Mucosa of descending colon (tissue), 3 donors: ENCODE measurements around the gene PSMB10. TPM values are rescaled to one million over a fixed set of nuclear protein-coding genes. Genes with fewer than 3 reads are reported as not detected.

Experiments used
- ATAC-seq: fragments of 200-7000 bp; cut with Tn5 transposase; one replicate; pipeline ENCODE4 v1.9.1; 2020; ENCODE audit warnings: mild to moderate bottlenecking, moderate library complexity
- DNase-seq, 3 donors: peaks; one replicate each; pipeline ENCODE4 v3.0.0-alpha.2; 2020
- H3K36me3 ChIP-seq: fragments of 200-600 bp; one replicate; pipeline ENCODE4 v1.8.0; 2021; ENCODE audit warnings: low read depth, mild to moderate bottlenecking
- H3K4me1 ChIP-seq: fragments of 200-600 bp; one replicate; pipeline ENCODE4 v1.8.0; 2021; ENCODE audit warnings: low read depth, mild to moderate bottlenecking
- H3K4me3 ChIP-seq: fragments of 200-600 bp; one replicate; pipeline ENCODE4 v1.8.0; 2021; ENCODE audit warnings: mild to moderate bottlenecking
- H3K9me3 ChIP-seq: fragments of 200-600 bp; one replicate; pipeline ENCODE4 v1.8.0; 2021; ENCODE audit warnings: mild to moderate bottlenecking
- intact Hi-C, 2 donors: fragments of 100-400 bp; cut with DNase I in 1 of 2; cut with micrococcal nuclease in 1 of 2; formaldehyde crosslinking; loops; one replicate each; pipeline versions ENCODE4 v1.11.0 to v1.11.1; 2022; cut with DNase I, micrococcal nuclease
- total RNA-seq, 3 donors: library from RNA; stranded (reverse); fragmentation: NEBNext Ultra II Directional in 2 of 3; extraction: Animal tissue kit (Norgen Biotek cat#: 25700) in 2 of 3; gene quantifications; one replicate each; pipeline versions ENCODE4 v1.2.1 to v1.2.4, GENCODE V29; 2021 to 2023
- TF ChIP-seq, protein P1 (sequence below): fragments of 200-600 bp; IDR thresholded peaks from one replicate; pipeline ENCODE4 v1.8.0; 2022; ENCODE audit warnings: antibody characterized with exemption, mild to moderate bottlenecking
- donor health status: DM: no; HTN: no; CAD: no; lungs with moderate emphysema.
- donor health status: DM: no; HTN: no; CAD: no.
- donor health status: DM: no; HTN: yes; CAD: no.

PSMB10 gene
- total RNA-seq, 3 donors from 2014 or later = 96.9 to 175 (median 139) TPM

DNA sequence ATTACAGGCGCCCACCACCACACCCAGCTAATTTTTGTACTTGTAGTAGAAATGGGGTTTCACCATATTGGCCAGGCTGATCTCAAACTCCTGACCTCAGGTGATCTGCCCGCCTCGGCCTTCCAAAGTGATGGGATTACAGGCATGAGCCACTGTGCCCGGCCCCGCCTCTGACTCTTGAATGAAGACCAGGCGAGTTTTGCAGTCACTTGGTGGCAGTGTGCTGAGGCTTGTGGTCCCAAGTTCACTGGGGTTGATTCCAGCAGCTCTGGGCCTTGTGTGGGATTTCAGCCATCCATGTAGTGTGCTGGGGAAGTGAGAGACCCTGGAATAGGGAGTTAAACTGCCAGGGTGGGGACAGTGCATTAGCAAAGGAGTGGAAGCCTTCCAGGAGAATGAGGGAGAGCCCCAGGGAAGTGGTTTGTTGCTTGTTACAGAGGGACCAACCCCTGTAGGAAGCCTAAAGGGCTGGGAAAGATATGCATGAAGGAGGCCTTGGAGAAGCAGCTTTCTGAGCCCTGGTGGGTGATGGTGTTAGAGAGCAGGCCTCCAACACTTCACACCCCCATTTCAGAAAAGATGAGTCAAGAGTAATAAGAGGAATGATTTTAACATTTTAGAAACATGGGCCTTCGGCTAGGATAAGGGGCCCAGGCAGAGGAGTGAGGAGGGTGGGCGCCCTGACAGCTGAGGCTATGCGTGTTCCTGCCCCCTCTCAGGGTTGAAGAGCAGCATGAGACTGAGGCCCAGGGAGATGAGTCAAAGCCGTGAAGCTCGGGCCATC, 29.1 kb downstream of the PSMB10 start:
- Histone ChIP-seq H3K4me1 (no peaks in the 10 kb centered on the region), H3K36me3 (no peaks in the 10 kb centered on the region), H3K9me3 (no peaks in the 10 kb centered on the region), H3K4me3 (no peak overlapping the region)
- ATAC-seq (no peak), DNase-seq (no peak)
- TF ChIP-seq, protein P1, sequence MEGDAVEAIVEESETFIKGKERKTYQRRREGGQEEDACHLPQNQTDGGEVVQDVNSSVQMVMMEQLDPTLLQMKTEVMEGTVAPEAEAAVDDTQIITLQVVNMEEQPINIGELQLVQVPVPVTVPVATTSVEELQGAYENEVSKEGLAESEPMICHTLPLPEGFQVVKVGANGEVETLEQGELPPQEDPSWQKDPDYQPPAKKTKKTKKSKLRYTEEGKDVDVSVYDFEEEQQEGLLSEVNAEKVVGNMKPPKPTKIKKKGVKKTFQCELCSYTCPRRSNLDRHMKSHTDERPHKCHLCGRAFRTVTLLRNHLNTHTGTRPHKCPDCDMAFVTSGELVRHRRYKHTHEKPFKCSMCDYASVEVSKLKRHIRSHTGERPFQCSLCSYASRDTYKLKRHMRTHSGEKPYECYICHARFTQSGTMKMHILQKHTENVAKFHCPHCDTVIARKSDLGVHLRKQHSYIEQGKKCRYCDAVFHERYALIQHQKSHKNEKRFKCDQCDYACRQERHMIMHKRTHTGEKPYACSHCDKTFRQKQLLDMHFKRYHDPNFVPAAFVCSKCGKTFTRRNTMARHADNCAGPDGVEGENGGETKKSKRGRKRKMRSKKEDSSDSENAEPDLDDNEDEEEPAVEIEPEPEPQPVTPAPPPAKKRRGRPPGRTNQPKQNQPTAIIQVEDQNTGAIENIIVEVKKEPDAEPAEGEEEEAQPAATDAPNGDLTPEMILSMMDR = no peak
- intact Hi-C loops = no loop called here

DNA sequence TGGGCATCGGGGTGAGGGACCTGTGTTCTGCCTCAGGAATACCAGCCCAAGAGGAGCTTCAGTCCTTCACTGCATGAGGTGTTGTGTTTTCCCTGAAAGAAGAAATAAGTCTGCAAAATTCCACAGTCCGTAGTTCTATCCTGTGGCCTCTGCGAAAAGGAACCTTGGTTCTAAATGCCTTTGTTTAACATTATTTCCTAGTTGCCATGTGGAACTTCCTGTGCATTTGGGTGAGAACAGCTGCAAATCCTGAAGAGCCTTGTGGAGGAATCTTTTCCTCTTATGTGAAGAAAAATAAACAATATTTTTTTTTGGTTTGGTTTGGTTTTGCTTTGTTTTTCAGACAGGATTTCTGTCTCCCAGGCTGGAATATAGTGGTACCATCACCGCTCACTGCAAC, 33.8 kb downstream of the PSMB10 start:
- peaks cover 8% of the 10 kb centered on the region for H3K4me1 ChIP-seq
- no peaks in the 10 kb centered on the region for H3K9me3 ChIP-seq
- DNase-seq = no peak
- TF ChIP-seq, protein P1 = no peak
- intact Hi-C loops = no loop called here
- no peak overlapping the region for H3K4me3 ChIP-seq
- H3K36me3 ChIP-seq = no peaks in the 10 kb centered on the region
- no peak for ATAC-seq

DNA sequence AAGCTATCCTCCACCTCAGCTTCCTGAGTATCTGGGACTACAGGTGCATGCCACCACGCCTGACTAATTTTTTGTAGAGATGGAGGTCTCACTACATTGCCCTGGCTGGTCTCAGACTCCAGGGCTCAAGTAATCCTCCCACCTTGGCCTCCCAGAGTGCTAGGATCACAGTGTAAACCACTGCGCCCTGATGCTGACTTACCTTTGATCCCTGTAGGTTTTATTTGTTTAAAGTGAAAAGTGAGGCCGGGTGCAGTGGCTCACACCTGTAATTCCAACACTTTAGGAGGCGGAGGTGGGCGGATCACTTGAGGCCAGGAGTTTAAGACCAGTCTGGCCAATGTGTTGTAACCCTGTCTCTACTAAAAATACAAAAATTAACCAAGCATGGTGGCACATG, 34.9 kb downstream of the PSMB10 start:
- no peaks in the 10 kb centered on the region for H3K36me3 ChIP-seq
- peak in 2 of 3 donors; percentile 47 to 52 for DNase-seq
- H3K9me3 ChIP-seq = no peaks in the 10 kb centered on the region
- no peak overlapping the region for H3K4me3 ChIP-seq
- intact Hi-C loops = no loop called here
- ATAC-seq = peak; percentile 91
- H3K4me1 ChIP-seq = peaks cover 12% of the 10 kb centered on the region
- TF ChIP-seq, protein P1 = no peak

DNA sequence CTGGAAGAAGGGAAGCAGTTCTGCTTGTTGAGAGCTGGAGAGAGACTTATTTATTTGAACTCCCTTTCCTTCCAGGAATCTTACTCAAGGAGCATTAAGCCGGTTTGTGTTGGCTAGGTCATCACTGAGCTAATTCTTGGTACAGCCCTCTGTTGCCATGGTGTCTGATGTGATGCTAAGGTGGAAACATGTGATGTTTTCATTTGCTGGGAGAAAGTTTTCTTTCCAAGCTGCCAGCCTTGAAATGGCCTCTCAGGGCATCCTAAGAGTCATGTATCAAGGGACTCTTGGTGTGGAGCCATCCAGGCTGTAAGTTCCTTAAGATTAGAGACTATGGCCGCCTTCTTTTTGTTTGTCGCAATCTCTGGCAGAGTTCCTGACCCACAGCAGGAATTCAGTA, 39.4 kb downstream of the PSMB10 start:
- no peak for DNase-seq
- ATAC-seq = no peak
- Histone ChIP-seq H3K36me3 (no peaks in the 10 kb centered on the region), H3K9me3 (no peaks in the 10 kb centered on the region), H3K4me1 (peaks cover 35% of the 10 kb centered on the region), H3K4me3 (no peak overlapping the region)
- intact Hi-C loops = no loop called here
- TF ChIP-seq, protein P1 = no peak

DNA sequence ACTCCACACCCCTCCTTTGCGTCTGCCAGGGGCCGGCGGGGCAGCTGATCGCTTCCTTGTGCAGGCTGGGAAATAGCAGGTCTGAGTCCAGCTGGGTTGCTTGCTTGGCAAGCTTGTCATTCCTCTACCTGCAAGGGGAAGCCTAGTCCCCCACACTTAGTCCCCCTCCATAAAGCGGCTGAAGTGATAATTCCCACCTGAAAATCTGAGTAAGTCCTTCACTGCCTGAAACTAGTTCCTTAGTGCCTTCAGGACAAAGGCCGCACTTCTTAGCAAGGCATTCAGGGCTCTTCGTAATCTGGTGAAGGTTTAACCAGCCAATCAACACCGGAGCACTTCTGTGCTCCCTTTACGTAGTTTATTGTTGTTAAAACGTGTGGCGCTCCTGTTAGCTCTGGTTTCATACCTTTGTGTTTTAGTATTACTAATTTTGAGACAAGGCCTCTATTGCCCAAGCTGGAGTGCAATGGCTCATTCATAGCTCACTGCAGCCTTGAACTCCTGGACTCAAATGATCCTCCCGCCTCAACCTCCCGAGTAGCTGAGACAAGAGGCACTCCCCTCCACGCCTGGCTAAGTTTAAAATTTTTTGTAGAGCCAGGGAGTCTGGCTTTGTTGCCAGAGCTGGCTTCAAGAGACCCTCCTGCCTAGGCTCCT, 42.8 kb downstream of the PSMB10 start:
- Histone ChIP-seq H3K9me3 (no peaks in the 10 kb centered on the region), H3K4me1 (peaks cover 33% of the 10 kb centered on the region)
- ATAC-seq = peak; percentile 66

More for the DNA sequence above, 42.8 kb downstream of the PSMB10 start:
- intact Hi-C loops = no loop called here
- peak overlapping the region; percentile 93 for H3K4me3 ChIP-seq
- no peaks in the 10 kb centered on the region for H3K36me3 ChIP-seq
- DNase-seq = peak in 1 of 3 donors; percentile 57
- TF ChIP-seq, protein P1 = no peak
